ENCODE data around the gene PRR5L. TPM values are rescaled to one million over a fixed set of nuclear protein-coding genes. Genes with fewer than 3 reads are reported as not detected.

PRR5L gene
- total and polyA plus RNA-seq, 9 of the 15 experiments (the other 6 are each of a cell fraction or from before 2014, with no cell fraction given): 0.11 to 0.60 (median 0.36) TPM; not detected in 2

- Histone ChIP-seq H3K4me2 (ENCODE audit: insufficient read depth, low read length) (no peak overlapping the region), H3K27ac (ENCODE audit: extremely low read depth, low read depth, low read length) (no peak overlapping the region), H2AFZ (ENCODE audit: low read depth, low read length) (no peak overlapping the region), H3K79me2 (ENCODE audit: control insufficient read depth, insufficient read depth, low read length) (no peaks in the 10 kb centered on the region), H3K4me3 (no peak overlapping the region), H3K9me1 (ENCODE audit: control insufficient read depth, insufficient read depth, low read length) (peaks cover 2% of the 10 kb centered on the region), H3K27me3 (ENCODE audit: control insufficient read depth in 2 of 2, insufficient read depth in 2 of 2, low read length in 2 of 2) (no peaks in the 10 kb centered on the region), H3K9me3 (replicated peaks; ENCODE audit: control insufficient read depth, insufficient read depth, low read depth, low read length) (no peaks in the 10 kb centered on the region), H3K4me1 (replicated peaks in 1 of 2; ENCODE audit: control insufficient read depth in 2 of 2, insufficient read depth in 2 of 2, low read length in 2 of 2) (no peaks in the 10 kb centered on the region), H4K20me1 (replicated peaks; ENCODE audit: control insufficient read depth, insufficient read depth, low read length) (no peaks in the 10 kb centered on the region; the same call in 1 of the 2 replicates), H3K9ac (ENCODE audit: insufficient read depth in 1 of 2, low read depth in 2 of 2, low read length in 2 of 2) (no peak overlapping the region), H3K36me3 (ENCODE audit: control insufficient read depth, insufficient read depth, low read length) (no peaks in the 10 kb centered on the region)
- BruUV-seq (replicated peaks): no TSS peak
- intact Hi-C loops (cut with micrococcal nuclease) (no loop called here), in situ Hi-C loops (cut with MboI) (no loop called here)
- ChIA-PET POLR2A (interaction anchor here (0.6 to 0.9 kb wide), 3 partner anchors 12 to 448 kb away, joined by 3 read pairs; partner anchors contain the start of gene COMMD9), CTCF (ENCODE audit: low intra/inter-chr PET ratio) (no interaction called here)
- 54% methylated on average over 8 of the region's 9 CpGs for WGBS (ENCODE audit: insufficient coverage, low coverage, missing lambda C conversion rate)
- DNase-seq (ENCODE audit: extremely low read depth in 1 of 4, low spot score in 3 of 4) (no peak), FAIRE-seq (no peak), ATAC-seq (no peak)
- TF ChIP-seq U2AF2 (optimal IDR thresholded peaks at IDR 0.05; ENCODE audit: low read depth, low read length): no peak
- TF ChIP-seq ZSCAN32 (CRISPR knock-in tag; IDR thresholded peaks at IDR 0.05): no peak
- no peak for TF ChIP-seq MTF1 (CRISPR knock-in tag; IDR thresholded peaks at IDR 0.05; ENCODE audit: borderline replicate concordance)
- TF ChIP-seq ZBTB17 (CRISPR knock-in tag; IDR thresholded peaks at IDR 0.05): no peak
- no peak for TF ChIP-seq CEBPG (CRISPR knock-in tag; IDR thresholded peaks at IDR 0.05)
- no peak for TF ChIP-seq CEBPG (tag; conservative IDR thresholded peaks at IDR 0.05 in 1 of 2, IDR thresholded peaks at IDR 0.05 in 1 of 2)
- TF ChIP-seq E2F6 (IDR thresholded peaks at IDR 0.05; ENCODE audit: borderline replicate concordance in 1 of 2, extremely low read depth in 1 of 2, insufficient read depth in 1 of 2, insufficient read length in 1 of 2, low read depth in 1 of 2, low read length in 1 of 2, poor library complexity in 1 of 2, severe bottlenecking in 1 of 2): no peak
- TF ChIP-seq, protein P1, sequence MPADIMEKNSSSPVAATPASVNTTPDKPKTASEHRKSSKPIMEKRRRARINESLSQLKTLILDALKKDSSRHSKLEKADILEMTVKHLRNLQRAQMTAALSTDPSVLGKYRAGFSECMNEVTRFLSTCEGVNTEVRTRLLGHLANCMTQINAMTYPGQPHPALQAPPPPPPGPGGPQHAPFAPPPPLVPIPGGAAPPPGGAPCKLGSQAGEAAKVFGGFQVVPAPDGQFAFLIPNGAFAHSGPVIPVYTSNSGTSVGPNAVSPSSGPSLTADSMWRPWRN (IDR thresholded peaks at IDR 0.05; ENCODE audit: low read depth): no peak
- TF ChIP-seq CHD4 (IDR thresholded peaks at IDR 0.05; ENCODE audit: insufficient read depth, insufficient replicate concordance, low read depth, low read length, poor library complexity, severe bottlenecking): no peak
- TF ChIP-seq ZNF79 (CRISPR knock-in tag; IDR thresholded peaks at IDR 0.05; ENCODE audit: low read depth): no peak
- TF ChIP-seq RBM25 (IDR thresholded peaks at IDR 0.05; ENCODE audit: low read depth, low read length, severe bottlenecking): no peak
- TF ChIP-seq, protein P2, sequence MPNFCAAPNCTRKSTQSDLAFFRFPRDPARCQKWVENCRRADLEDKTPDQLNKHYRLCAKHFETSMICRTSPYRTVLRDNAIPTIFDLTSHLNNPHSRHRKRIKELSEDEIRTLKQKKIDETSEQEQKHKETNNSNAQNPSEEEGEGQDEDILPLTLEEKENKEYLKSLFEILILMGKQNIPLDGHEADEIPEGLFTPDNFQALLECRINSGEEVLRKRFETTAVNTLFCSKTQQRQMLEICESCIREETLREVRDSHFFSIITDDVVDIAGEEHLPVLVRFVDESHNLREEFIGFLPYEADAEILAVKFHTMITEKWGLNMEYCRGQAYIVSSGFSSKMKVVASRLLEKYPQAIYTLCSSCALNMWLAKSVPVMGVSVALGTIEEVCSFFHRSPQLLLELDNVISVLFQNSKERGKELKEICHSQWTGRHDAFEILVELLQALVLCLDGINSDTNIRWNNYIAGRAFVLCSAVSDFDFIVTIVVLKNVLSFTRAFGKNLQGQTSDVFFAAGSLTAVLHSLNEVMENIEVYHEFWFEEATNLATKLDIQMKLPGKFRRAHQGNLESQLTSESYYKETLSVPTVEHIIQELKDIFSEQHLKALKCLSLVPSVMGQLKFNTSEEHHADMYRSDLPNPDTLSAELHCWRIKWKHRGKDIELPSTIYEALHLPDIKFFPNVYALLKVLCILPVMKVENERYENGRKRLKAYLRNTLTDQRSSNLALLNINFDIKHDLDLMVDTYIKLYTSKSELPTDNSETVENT (CRISPR knock-in tag; IDR thresholded peaks at IDR 0.05): no peak
- TF ChIP-seq EWSR1 (IDR thresholded peaks at IDR 0.05; ENCODE audit: borderline replicate concordance, low read depth, partially characterized antibody): no peak
- no peak for TF ChIP-seq EGR1 (conservative IDR thresholded peaks at IDR 0.05)
- no peak for TF ChIP-seq RAD51 (IDR thresholded peaks at IDR 0.05; ENCODE audit: borderline replicate concordance, low read depth)
These were observed 25.4 kb upstream of the PRR5L start for GRCh38 chr11:36270701-36271100.

Data from K562 (cell line).